CD4-positive, alpha-beta T cell treated with Interferon alpha-2 for 1 hour (primary cell): ENCODE measurements around the gene GRK3.
A peak's percentile ranks its signal among the peaks of the same experiment; 100 is the strongest.
"Not testable (repeated sequence)": the region's sequence is repeated elsewhere in the genome, so short reads cannot be mapped to it uniquely, and the experiment has no call there.

Experiments used
- DNase-seq, 2 donors: peaks; one replicate each; pipeline ENCODE4 v3.0.0-alpha.2; 2020 to 2022

Gene GRK3

DNA sequence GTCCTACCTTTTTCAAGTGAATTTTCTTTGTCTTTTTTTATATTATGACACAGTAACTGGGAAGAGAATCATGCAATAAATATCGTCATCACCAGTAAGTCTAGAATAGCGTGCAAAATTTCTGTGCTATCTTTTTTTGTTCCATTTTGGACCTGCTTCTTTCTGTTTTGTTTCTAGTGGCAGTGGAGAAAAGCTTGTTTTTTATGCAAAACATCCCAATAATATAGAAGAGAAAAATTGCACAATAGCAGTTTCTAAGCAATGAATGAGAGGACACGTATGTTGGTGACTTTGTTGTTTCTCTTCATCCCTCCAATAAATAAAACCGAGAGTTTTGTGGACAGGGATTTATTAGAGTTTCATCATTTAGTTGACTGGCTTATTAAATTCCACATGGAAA lies 10.3 kb downstream of the GRK3 start:
- no peak for DNase-seq

GRCh38 chr22:25575674-25576392 lies 11.4 kb downstream of the GRK3 start:
- not testable (repeated sequence) for DNase-seq

DNA sequence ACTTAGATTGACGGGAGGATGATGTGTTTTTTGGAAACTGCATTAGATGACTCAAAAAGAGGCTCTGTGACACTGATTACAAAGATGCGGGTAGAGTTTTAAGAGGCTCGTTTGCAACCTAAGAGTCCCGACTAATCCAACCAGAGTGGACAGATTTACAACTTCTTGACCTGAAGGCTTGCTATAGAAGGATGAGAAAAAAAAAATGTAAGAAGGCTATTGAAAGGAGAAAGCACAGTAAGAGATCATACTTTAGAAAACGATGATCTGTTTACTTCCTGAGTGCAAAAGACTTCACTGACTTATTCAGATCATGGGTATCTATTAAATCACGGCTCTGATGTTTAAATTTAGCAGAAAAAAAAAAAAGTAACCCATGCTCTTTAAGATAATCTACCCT lies 17.0 kb downstream of the GRK3 start:
- not testable (repeated sequence) for DNase-seq

DNA sequence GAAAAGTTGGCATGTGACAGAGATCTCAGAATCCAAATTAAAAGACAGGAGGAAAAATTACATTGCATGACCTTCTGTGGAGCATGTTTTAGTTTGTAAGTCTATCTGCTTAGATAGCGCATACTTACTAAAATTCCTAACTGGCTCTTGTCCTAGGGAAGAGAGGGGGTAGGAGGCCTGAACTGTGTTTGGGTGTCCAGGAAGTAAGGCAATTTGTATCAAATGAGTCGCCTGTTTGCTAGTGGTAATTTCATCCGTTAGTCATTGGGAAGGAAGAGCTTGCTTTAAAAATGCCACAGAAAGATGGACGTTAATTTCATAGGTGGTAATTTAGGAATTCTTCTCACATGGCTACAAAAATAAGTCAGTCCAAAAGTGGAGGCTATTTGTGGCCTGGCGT lies 18.5 kb downstream of the GRK3 start:
- no peak for DNase-seq

GRCh38 chr22:25584993-25585392 lies 20.5 kb downstream of the GRK3 start:
- peak in 1 of 2 donors; percentile 5 for DNase-seq

GRCh38 chr22:25589664-25590063 lies 25.2 kb downstream of the GRK3 start:
- DNase-seq, result not testable (repeated sequence)

DNA sequence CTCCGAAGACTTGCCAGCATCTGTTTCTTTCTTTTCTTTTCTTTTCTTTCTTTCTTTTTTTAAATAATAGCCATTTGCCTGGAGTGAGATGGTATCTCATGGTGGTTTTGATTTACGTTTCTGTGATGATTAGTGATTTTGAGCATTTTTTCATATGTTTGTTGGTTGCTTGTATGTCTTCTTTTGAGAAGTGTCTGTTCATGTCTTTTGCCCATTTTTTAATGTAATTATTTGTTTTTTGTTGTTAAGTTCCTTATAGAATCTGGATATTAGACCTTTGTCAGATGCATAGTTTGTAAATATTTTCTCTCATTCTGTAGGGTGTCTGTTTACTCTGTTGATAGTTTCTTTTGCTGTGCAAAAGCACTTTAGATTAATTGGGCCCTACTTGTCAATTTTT lies 28.8 kb downstream of the GRK3 start:
- not testable (repeated sequence) for DNase-seq

DNA sequence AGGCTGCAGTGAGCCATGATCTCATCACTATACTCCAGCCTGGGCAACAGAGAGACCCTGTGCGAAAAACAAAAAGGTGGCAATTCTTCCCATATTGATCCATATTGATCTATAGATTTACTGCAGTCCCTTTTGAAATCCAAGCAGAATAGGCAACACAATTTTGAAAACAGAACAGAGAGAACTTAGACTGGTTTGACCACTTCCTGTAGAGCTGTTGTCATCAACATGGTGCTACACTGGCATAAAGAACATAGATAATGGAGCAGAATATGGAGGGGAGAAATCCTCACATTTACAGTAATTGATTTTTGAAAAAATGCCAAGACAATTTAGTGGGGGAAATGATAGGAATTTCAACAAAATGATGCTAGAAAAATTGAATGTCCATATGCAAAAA lies 34.1 kb downstream of the GRK3 start:
- DNase-seq, result no peak

DNA sequence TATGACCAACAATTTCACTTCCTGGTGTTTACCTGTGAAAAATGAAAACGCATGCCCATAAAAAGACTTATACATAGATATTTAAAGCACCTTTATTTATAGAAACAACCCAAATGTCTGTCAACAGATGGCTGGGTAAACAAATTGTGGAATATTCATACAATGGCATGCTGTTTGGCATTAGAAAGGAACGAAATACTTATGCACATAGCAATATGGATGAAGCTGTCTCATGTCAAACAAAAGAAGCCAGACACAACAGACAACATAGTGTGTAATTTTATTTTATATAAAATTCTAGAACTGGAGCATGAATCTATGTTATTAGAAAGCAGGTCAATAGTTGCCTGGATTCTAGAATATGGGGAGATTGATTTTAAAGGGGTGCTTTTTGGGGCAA lies 38.0 kb downstream of the GRK3 start:
- no peak for DNase-seq

DNA sequence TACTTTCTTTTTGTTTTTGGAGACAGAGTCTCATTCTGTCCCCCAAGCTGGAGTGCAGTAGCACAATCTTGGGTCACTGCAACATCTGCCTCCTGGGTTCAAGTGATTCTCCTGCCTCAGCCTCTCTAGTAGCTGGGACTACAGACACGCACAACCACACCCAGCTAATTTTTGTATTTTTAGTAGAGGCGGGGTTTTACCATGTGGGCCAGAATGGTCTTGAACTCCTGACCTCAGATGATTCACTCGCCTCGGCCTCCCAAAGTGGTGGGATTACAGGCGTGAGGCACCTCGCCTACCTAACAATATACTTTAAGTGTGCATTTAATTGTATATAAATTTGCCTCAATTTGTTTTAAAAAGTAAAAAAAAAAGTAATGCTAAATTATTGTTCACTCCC lies 38.4 kb downstream of the GRK3 start:
- no peak for DNase-seq

DNA sequence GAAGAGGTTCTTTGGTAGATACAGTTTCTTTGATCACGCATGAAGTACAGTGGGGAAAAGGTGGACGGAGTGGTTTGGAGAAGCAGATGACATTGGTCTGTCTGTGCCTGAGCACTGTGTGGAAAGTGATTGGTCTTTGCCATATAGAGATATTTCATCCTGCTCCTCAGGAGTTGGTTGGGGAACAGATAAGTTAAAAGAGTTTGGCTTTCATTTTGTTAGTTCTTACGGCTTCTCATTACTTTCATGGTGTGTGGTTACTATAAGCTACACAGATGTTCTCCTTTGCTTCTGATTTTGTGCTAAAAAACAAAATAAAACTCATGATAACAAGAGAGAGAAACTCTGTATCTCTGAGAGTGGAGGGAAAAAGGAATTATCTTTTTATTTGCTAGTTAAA lies 40.7 kb downstream of the GRK3 start:
- not testable (repeated sequence) for DNase-seq

- not testable (repeated sequence) for DNase-seq
Measured at GRCh38 chr22:25605565-25605964, 41.1 kb downstream of the GRK3 start.

GRCh38 chr22:25611284-25611683 lies 46.8 kb downstream of the GRK3 start:
- not testable (repeated sequence) for DNase-seq

GRCh38 chr22:25613131-25613530 lies 48.7 kb downstream of the GRK3 start:
- not testable (repeated sequence) for DNase-seq

DNA sequence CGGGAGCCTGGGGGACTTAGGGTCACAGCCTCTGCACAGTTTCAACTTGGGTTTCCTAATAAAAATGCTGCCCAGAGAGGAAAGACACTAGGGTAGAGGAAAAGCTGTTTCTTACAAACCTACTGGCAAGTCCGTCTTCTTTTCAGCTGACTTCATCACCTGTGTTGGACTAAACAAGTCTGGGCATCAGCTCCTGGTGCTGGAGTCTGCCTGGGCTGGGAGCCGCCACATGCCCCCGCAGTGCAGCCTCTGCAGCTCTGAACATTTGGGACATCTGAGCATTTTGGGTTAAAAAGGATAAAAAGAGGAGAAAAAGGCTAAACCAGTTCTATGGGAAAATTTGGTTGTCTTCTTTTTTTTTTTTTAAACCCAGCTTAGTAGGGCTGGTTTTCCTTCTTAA lies 49.1 kb downstream of the GRK3 start:
- not testable (repeated sequence) for DNase-seq

- DNase-seq, result not testable (repeated sequence)
Measured at GRCh38 chr22:25614791-25615190, 50.3 kb downstream of the GRK3 start.

DNA sequence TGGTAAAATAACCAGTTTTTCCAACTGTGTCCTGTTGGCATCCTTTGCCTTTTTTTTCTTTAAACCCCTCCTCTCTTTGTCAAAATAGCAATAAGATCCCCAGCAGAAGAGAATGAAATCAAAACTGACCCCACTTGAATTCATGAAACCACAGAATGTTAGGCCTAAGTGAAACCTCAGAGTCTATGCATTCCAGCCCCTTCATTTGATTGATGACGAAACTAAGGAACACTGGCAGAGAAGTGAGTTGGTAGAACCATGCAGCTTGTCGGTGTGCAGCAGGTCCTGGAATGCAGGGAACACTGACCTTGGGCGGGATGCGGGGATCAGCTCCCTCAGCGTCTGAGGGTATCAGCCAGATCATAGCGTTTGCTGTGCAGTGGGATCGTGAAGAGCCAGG lies 57.5 kb downstream of the GRK3 start:
- DNase-seq, result no peak

GRCh38 chr22:25623310-25623734 lies 58.8 kb downstream of the GRK3 start:
- no peak for DNase-seq

- no peak for DNase-seq
Measured at GRCh38 chr22:25623851-25624250, 59.4 kb downstream of the GRK3 start.

GRCh38 chr22:25624476-25624875 lies 60.0 kb downstream of the GRK3 start:
- DNase-seq, result no peak

DNA sequence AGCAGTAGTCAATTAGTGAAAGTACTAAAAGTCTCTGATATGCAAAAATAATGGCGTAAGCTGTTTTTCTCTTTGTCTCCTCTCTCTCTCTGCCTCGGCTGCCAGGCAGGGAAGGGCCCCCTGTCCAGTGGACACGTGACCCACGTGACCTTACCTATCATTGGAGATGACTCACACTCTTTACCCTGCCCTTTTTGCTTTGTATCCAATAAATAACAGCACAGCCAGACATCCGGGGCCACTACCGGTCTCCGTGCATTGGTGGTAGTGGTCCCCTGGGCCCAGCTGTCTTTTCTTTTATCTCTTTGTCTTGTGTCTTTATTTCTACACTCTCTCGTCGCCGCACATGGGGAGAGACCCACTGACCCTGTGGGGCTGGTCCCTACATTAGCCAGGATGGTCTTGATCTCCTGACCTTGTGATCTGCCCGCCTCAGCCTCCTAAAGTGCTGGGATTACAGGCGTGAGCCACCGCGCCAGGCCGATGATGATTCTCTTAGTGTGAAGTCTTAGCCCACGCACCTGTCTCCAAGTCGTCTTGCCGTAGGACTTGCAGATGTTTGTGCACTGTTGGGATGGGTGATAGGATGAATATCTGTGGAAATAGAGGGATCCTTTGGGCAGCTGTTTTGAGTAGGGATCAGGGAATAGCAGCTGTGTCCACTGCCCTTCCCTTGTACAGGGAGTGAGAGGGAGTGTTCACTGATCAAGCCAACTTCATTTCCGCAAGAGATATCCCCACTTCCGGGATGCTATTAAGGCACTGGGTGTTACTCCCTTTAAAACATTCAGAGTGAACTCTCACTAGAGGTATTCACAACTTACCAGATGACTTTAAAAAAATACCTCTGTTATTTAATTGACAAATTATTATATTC lies 61.5 kb downstream of the GRK3 start:
- DNase-seq, result not testable (repeated sequence)

DNA sequence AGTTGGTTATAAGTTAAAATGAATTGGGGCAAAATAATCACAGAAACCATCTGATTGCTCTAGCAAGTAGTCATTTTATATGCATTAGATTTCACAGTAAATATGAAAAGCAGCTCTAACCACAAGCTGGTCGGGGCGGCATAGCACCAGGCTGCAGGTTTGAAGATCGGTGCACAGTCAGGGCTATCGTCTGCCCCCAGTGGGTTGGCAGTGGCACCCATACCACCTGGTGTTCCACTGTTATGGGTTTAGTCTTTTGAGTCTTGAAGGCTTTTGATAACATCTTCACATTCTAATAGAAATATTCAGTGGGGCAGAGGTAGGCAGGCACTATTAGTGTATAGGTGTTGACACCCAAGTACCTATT lies 62.1 kb downstream of the GRK3 start:
- no peak for DNase-seq

- peak in 1 of 2 donors; percentile 1 for DNase-seq
Measured at GRCh38 chr22:25627271-25627852, 62.9 kb downstream of the GRK3 start.

DNA sequence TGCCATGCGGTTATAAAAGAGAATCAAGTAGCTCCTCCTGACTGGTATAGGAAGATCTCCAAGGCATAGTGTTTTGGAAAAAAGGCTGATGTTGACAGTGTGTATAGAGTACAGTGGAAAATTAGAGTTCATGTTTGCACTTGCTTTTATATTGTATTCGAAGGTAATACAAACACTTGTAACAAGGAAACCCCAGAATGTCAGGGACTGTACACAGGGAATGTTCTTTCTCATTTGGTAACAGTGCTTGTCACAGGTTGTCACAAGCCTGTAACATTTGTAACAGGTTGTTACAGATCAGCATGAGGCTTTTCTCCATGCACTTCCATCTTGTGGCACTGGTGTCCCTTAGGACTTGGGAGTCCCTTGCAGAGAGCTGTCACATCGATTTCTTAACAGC lies 64.0 kb downstream of the GRK3 start:
- no peak for DNase-seq
